IMR-90 (cell line): ENCODE results near the gene VPS72. TPM values are rescaled to one million over a fixed set of nuclear protein-coding genes. Genes with fewer than 3 reads are reported as not detected.
A peak's percentile ranks its signal among the peaks of the same experiment; 100 is the strongest.

ENCODE experiments used
- ATAC-seq: fragments of 200-7000 bp; cut with Tn5 transposase; 2 replicates; pipeline ENCODE4 v1.9.1; 2020; ENCODE audit warnings: low read depth, mild to moderate bottlenecking, moderate library complexity
- BruUV-seq: library from RNA; stranded (reverse); fragments of 400-500 nt; replicated peaks from 2 replicates; lab custom pipeline; 2021; lab: Mats Ljungman, UMichigan
- CTCF ChIA-PET: fragments of 300-600 bp; formaldehyde crosslinking; extraction: SDS; loops from one replicate; lab custom pipeline; 2021; ENCODE audit warnings: antibody characterized with exemption; lab: Yijun Ruan, JAX
- POLR2A ChIA-PET: fragments of 300-600 bp; sonication (Branson Sonifier 250); formaldehyde crosslinking; loops from one replicate; lab custom pipeline; 2022; ENCODE audit warnings: antibody characterized with exemption; ENCODE audit not compliant: unreplicated experiment; lab: Charles Lee
- DNase-seq: peaks from one replicate; pipeline ENCODE4 v3.0.0; 2013
- H2AFZ ChIP-seq: replicated peaks from 2 replicates; pipeline ENCODE3; 2013; ENCODE audit warnings: low read length, mild to moderate bottlenecking; ENCODE audit not compliant: poor library complexity
- H2AK5ac ChIP-seq: 2 replicates; pipeline ENCODE4 v1.6.1; 2013; ENCODE audit warnings: low read depth, low read length, inconsistent platforms
- H2AK9ac ChIP-seq: replicated peaks from 2 replicates; pipeline ENCODE3; 2013; ENCODE audit warnings: mild to moderate bottlenecking, low read depth, low read length, moderate library complexity; ENCODE audit not compliant: poor library complexity
- H2BK120ac ChIP-seq: 2 replicates; pipeline ENCODE4 v1.6.1; 2013; ENCODE audit warnings: low read depth, low read length, inconsistent platforms
- H2BK15ac ChIP-seq: 3 replicates; pipeline ENCODE4 v1.6.1; 2013; ENCODE audit warnings: low read depth, low read length, inconsistent platforms
- H2BK20ac ChIP-seq: 2 replicates; pipeline ENCODE4 v1.6.1; 2013; ENCODE audit warnings: low read depth, mild to moderate bottlenecking, inconsistent platforms, low read length, moderate library complexity
- H2BK5ac ChIP-seq: 2 replicates; pipeline ENCODE4 v1.6.1; 2013; ENCODE audit warnings: mild to moderate bottlenecking, low read depth, low read length, inconsistent platforms; ENCODE audit not compliant: poor library complexity, severe bottlenecking
- H3K14ac ChIP-seq: replicated peaks from 2 replicates; pipeline ENCODE4 v1.6.1; 2013; ENCODE audit warnings: low read depth, low read length, inconsistent platforms
- H3K18ac ChIP-seq: 2 replicates; pipeline ENCODE4 v1.6.1; 2013; ENCODE audit warnings: low read depth, low read length, control low read depth
- H3K23ac ChIP-seq: 2 replicates; pipeline ENCODE4 v1.6.1; 2013; ENCODE audit warnings: low read depth, low read length, inconsistent platforms
- H3K27ac ChIP-seq: 2 replicates; pipeline ENCODE4 v1.5.1; 2013; ENCODE audit warnings: mild to moderate bottlenecking, control low read depth, low read length; ENCODE audit not compliant: insufficient read depth
- H3K27me3 ChIP-seq: 2 replicates; pipeline ENCODE4 v1.6.1; 2013; ENCODE audit warnings: low read length; ENCODE audit not compliant: control insufficient read depth, insufficient read depth
- H3K36me3 ChIP-seq: 2 replicates; pipeline ENCODE4 v1.6.1; 2013; ENCODE audit warnings: low read length, mixed read lengths; ENCODE audit not compliant: control insufficient read depth, insufficient read depth
- H3K4ac ChIP-seq: 2 replicates; pipeline ENCODE4 v1.6.1; 2013; ENCODE audit warnings: low read depth, low read length, inconsistent platforms
- H3K4me1 ChIP-seq: 2 replicates; pipeline ENCODE4 v1.6.1; 2013; ENCODE audit warnings: low read length, mixed read lengths; ENCODE audit not compliant: control insufficient read depth, insufficient read depth
- H3K4me2 ChIP-seq: 2 replicates; pipeline ENCODE4 v1.6.1; 2013; ENCODE audit warnings: low read depth, mild to moderate bottlenecking, control low read depth, low read length, moderate library complexity
- H3K4me3 ChIP-seq: 2 replicates; pipeline ENCODE4 v1.5.1; 2013; ENCODE audit warnings: low read depth, mild to moderate bottlenecking, control low read depth, low read length, moderate library complexity; ENCODE audit not compliant: insufficient read depth
- H3K56ac ChIP-seq: 2 replicates; pipeline ENCODE4 v1.6.1; 2013; ENCODE audit warnings: low read length, inconsistent platforms; ENCODE audit not compliant: insufficient read depth; ENCODE audit errors: extremely low read depth
- H3K79me1 ChIP-seq, 2 experiments: 2 replicates each; pipeline ENCODE4 v1.6.1; 2013; ENCODE audit warnings: low read length in 2 of 2, inconsistent platforms in 1 of 2, low read depth in 1 of 2
- H3K9ac ChIP-seq: 2 replicates; pipeline ENCODE4 v1.6.1; 2013; ENCODE audit warnings: low read depth, low read length, control low read depth
- H3K9me1 ChIP-seq: 2 replicates; pipeline ENCODE4 v1.6.1; 2013; ENCODE audit warnings: low read length, inconsistent platforms; ENCODE audit not compliant: insufficient read depth
- H3K9me3 ChIP-seq: 2 replicates; pipeline ENCODE4 v1.6.1; 2013; ENCODE audit warnings: low read length; ENCODE audit not compliant: control insufficient read depth, insufficient read depth
- H4K20me1 ChIP-seq: 2 replicates; pipeline ENCODE4 v1.6.1; 2013; ENCODE audit warnings: low read length, inconsistent platforms; ENCODE audit not compliant: insufficient read depth
- H4K5ac ChIP-seq: 2 replicates; pipeline ENCODE4 v1.6.1; 2013; ENCODE audit warnings: mild to moderate bottlenecking, low read depth, low read length, control low read depth
- H4K8ac ChIP-seq, 2 experiments: 2 replicates each; pipeline ENCODE4 v1.6.1; 2013; ENCODE audit warnings: low read depth in 2 of 2, low read length in 2 of 2, control low read depth in 1 of 2, inconsistent platforms in 1 of 2
- H4K91ac ChIP-seq: 2 replicates; pipeline ENCODE4 v1.6.1; 2013; ENCODE audit warnings: low read depth, low read length, inconsistent platforms; ENCODE audit not compliant: insufficient read depth
- CEBPB ChIP-seq: IDR thresholded peaks from 2 replicates; pipeline ENCODE4 v1.6.1; 2012; ENCODE audit warnings: low read depth, low read length, improper control_type of control experiment
- MAFK ChIP-seq: IDR thresholded peaks from 2 replicates; pipeline ENCODE4 v1.6.1; 2012; ENCODE audit warnings: low read depth, low read length, improper control_type of control experiment
- SMC3 ChIP-seq: fragments of 150-350 bp; IDR thresholded peaks from 2 replicates; pipeline ENCODE4 v1.6.1; 2016; ENCODE audit warnings: low read depth, mild to moderate bottlenecking, antibody characterized with exemption, low read length, moderate library complexity
- WGBS, 2 experiments: methylation state at CpG; one replicate each; pipeline versions ENCODE4 v1.1.5 to v1.1.7; 2013; ENCODE audit warnings: missing lambda C conversion rate in 2 of 2; ENCODE audit not compliant: insufficient read length in 1 of 2; ENCODE audit errors: extremely low coverage in 2 of 2; 5-methylcytosine and 5-hydroxymethylcytosine counted together
- dilution Hi-C: fragments of 300-500 bp; cut with HindIII; formaldehyde crosslinking; loops from one replicate; pipeline ENCODE4 v1.14.3; 2018; ENCODE audit warnings: low sequenced_read_pairs; ENCODE audit not compliant: unreplicated experiment
- in situ Hi-C: fragments of 300-500 bp; cut with MboI; formaldehyde crosslinking; loops from 3 replicates; pipeline ENCODE4 v1.14.3; 2019; ENCODE audit warnings: low sequenced_read_pairs, inconsistent platforms, mixed read lengths
- intact Hi-C: fragments of 100-400 bp; cut with micrococcal nuclease; formaldehyde crosslinking; loops from 2 replicates; pipeline ENCODE4 v1.10.0; 2022
- polyA plus RNA-seq, 3 experiments: library from polyadenylated mRNA; depleted of rRNA; stranded (reverse); fragments of >200 nt; gene quantifications; 2 replicates each; pipeline ENCODE4 v1.2.3, GENCODE V29; 2012; ENCODE audit warnings: low replicate concordance in 1 of 3
- total RNA-seq: library from RNA; depleted of rRNA; stranded (reverse); fragments of >200 nt; gene quantifications from 2 replicates; pipeline ENCODE4 v1.2.3, GENCODE V29; 2012
- TF ChIP-seq, protein P1 (sequence below): fragments of 150-350 bp; IDR thresholded peaks from 2 replicates; pipeline ENCODE4 v1.6.1; 2016; ENCODE audit warnings: low read depth, mild to moderate bottlenecking, low read length, moderate library complexity, borderline replicate concordance

VPS72 gene
- total and polyA plus RNA-seq, 2 of the 4 experiments (the other 2 are of a cell fraction): 51.3 to 62.3 TPM

GRCh38 chr1:151237678-151238466, 47.9 kb upstream of the VPS72 start:
- ChIA-PET CTCF (interaction anchor here (2.0 kb wide), 1 partner anchor 14 kb away, joined by 6 read pairs; no protein-coding TSS in a partner anchor), POLR2A (no interaction called here)
- Histone ChIP-seq H2BK5ac (peak overlapping the region; percentile 49), H2AK5ac (no peak overlapping the region), H3K4ac (peak overlapping the region; percentile 36), H2AK9ac (no peak overlapping the region), H2BK120ac (no peak overlapping the region), H3K27ac (peak overlapping the region; percentile 34), H4K8ac (no peak overlapping the region), H2BK20ac (no peak overlapping the region; the same call in 1 of the 2 replicates), H3K4me1 (peaks cover 6% of the 10 kb centered on the region), H3K27me3 (no peaks in the 10 kb centered on the region), H3K4me3 (no peak overlapping the region), H3K9me3 (no peaks in the 10 kb centered on the region), H2BK15ac (no peak overlapping the region), H3K9ac (no peak overlapping the region), H3K56ac (no peak overlapping the region), H4K5ac (no peak overlapping the region), H4K91ac (no peak overlapping the region), H3K23ac (no peak overlapping the region), H3K9me1 (peaks cover 6% of the 10 kb centered on the region), H3K36me3 (peaks cover 59% of the 10 kb centered on the region), H3K79me1 (peaks cover 8 to 45% of the 10 kb centered on the region in 2 experiments; a peak in 3 of 4 replicates), H3K18ac (peak overlapping the region; percentile 11; the same call in 1 of the 2 replicates), H4K20me1 (peaks cover 18% of the 10 kb centered on the region; the same call in 1 of the 2 replicates), H3K14ac (0 out of 2 replicates have a peak overlapping the region, but pooled peaks have one; percentile 13), H2AFZ (no peak overlapping the region), H3K4me2 (peak overlapping the region; percentile 40; the same call in 1 of the 2 replicates)
- WGBS, 2 experiments: no CpG with 5 or more reads among the region's 4 CpGs
- no peak for TF ChIP-seq SMC3
- TF ChIP-seq MAFK: peak; percentile 84
- TF ChIP-seq CEBPB: no peak
- TF ChIP-seq, protein P1, sequence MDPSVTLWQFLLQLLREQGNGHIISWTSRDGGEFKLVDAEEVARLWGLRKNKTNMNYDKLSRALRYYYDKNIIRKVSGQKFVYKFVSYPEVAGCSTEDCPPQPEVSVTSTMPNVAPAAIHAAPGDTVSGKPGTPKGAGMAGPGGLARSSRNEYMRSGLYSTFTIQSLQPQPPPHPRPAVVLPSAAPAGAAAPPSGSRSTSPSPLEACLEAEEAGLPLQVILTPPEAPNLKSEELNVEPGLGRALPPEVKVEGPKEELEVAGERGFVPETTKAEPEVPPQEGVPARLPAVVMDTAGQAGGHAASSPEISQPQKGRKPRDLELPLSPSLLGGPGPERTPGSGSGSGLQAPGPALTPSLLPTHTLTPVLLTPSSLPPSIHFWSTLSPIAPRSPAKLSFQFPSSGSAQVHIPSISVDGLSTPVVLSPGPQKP: no peak
- no TSS peak for BruUV-seq
- DNase-seq (no peak), ATAC-seq (0 out of 2 replicates have a peak, but pooled peaks have one; percentile 5)
- dilution Hi-C loops: no loop called here
- intact Hi-C loops: no loop called here
- in situ Hi-C loops: no loop called here
